DMS153 treated with DMSO at 0.1 percent for 48 hours (cell line): ENCODE measurements around the gene CNTN1.
"Not testable (repeated sequence)": the region's sequence is repeated elsewhere in the genome, so short reads cannot be mapped to it uniquely, and the experiment has no call there.

Experiments
- DNase-seq: peaks from one replicate; lab custom pipeline; 2025; ENCODE audit not compliant: unreplicated experiment; lab: John Stamatoyannopoulos, UW

CNTN1 gene

GRCh38 chr12:41023836-41024235 is 331.6 kb downstream of the CNTN1 start:
- no peak for DNase-seq

- no peak for DNase-seq
Measured at GRCh38 chr12:41026151-41026550, 333.9 kb downstream of the CNTN1 start.

- DNase-seq = no peak
Measured at GRCh38 chr12:41032386-41032785, 340.1 kb downstream of the CNTN1 start.

DNA sequence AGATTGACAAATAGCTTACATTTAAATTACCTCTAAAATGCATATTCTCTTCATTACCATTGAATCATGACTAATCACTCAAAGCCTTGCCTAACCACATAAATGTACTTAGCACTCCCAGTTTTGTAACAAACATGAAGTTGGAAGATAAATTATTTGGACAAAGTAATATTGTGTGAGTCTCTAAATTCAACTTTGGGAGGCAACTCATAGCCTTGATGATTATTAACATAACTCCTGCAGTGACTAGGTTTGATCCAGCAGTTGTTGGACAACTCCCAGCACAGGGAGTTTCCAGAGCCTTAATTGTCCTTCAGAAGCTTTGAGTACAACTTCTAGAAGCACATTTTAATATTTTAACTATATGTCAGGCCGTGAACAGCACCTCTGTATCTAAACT is 342.4 kb downstream of the CNTN1 start:
- DNase-seq = no peak

DNA sequence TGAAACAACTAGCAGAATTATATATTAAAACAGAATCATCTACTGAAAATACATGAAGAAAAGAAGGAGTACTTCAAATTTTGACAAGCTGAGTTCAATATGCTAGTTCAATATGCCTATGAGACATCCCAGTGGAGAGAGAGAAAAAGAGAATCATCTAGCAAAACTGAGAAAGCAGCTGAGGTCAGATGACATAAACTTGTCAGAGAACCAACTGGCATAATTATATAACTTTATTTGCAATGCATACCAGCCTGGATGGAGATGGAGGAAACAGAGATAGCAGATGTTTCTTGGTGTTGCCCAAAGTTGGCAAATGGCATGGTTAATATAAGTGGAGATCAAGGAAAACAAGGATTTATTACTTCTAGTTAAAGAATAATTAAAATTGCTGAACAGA is 347.2 kb downstream of the CNTN1 start:
- DNase-seq = no peak

GRCh38 chr12:41045509-41045908 is 353.3 kb downstream of the CNTN1 start:
- DNase-seq = no peak

- DNase-seq = no peak
Measured at GRCh38 chr12:41049033-41049432, 356.8 kb downstream of the CNTN1 start.

- DNase-seq = no peak
Measured at GRCh38 chr12:41051954-41052353, 359.7 kb downstream of the CNTN1 start.

GRCh38 chr12:41052441-41052840 is 360.2 kb downstream of the CNTN1 start:
- no peak for DNase-seq

- no peak for DNase-seq
Measured at GRCh38 chr12:41053046-41053445, 360.8 kb downstream of the CNTN1 start.

DNA sequence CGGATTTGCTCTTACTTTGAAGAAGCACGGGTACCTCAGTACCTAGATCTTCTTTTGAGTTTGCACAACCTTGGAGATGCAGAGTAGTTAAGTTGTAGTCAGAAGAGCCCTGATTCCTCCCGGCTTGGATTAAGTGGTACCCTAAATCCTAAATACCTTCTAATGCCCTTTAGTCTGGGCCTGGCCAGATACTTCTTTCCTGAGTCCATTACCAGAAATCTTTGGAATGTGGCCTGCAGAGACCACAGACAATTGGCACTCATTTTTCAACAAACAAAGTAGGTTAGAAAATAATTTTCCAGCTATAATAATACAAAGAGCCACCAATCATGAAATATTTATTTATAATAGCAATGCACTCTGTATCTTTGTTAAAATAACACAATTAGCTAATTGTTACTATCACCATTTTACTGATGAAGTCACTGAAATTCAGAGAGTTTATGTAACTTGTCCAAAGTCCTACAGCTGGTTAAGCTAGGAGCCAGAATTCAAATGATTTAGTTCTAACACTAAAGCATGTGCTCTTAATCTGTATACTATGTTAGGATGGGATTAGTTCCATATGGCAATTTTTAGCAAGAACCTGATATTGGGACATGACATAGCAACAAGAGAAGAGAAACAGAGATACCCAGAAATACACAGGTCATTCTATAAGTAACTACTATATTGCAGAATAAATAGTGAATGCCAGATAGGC is 363.8 kb downstream of the CNTN1 start:
- DNase-seq = no peak

GRCh38 chr12:41058266-41058665 is 366.0 kb downstream of the CNTN1 start:
- no peak for DNase-seq

- DNase-seq = peak; percentile 30
Measured at GRCh38 chr12:41061192-41061591, 369.0 kb downstream of the CNTN1 start.

GRCh38 chr12:41064411-41064810 is 372.2 kb downstream of the CNTN1 start:
- DNase-seq = no peak

DNA sequence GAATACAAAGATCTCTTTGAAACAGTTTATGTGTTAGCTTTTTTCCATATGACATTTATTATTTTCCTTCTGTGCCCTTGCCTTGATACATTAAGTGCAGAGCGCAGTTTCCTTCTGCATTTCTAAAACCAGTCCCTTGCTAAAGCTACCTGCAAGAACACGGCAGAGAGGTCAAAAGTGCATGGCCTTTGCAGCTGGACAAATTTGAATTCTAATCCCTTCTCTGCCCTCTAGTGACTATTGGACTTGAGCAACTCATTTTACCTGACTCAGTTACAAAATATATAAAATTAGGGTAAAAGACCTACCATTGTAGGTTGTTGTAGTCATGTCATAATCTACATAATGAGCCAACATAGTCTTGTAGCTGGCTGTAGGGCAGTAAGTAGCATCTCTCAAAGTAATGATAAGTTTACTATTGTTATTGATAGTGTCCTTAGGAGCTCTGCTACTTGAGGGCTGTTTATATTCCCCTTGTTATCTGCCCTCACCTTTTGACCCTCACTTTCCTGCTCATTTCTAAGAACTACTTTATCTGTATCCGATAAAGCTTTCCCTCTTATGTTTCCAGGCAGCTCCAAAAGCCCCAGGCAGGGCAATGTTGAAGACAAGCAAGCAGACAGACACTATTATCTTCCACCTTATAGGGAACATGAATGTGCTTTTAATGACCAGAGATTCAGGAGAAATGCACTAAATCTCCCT is 375.9 kb downstream of the CNTN1 start:
- no peak for DNase-seq

GRCh38 chr12:41073633-41074472 is 381.6 kb downstream of the CNTN1 start:
- no peak for DNase-seq

DNA sequence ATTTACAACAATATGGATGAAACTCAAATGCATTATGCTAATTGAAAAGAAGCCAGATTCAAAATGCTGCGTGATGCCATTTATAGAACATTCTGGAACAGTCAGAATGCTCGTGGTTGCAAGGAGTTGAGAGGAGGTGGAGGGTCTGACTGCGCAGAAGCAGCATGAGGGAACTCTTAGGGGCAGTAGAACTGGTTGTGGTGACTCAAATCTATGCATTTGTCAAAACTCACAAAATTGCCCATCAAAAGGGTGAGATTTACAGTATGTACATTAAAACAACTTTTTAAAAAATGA is 382.2 kb downstream of the CNTN1 start:
- DNase-seq = no peak

- DNase-seq = no peak
Measured at GRCh38 chr12:41076114-41076513, 383.9 kb downstream of the CNTN1 start.

DNA sequence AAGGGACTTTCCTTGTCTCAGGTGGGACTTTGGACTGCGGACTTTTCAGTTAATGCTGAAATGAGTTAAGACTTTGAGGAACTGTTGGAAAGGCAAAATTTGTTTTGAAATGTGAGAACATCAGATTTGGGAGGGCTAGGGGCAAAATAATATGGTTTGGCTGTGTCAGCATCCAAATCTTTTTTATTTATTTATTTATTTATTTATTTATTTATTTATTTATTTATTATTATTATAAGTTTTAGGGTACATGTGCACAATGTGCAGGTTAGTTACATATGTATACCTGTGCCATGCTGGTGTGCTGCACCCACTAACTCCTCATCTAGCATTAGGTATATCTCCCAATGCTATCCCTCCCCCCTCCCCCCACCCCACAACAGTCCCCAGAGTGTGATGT is 389.0 kb downstream of the CNTN1 start:
- DNase-seq = not testable (repeated sequence)

DNA sequence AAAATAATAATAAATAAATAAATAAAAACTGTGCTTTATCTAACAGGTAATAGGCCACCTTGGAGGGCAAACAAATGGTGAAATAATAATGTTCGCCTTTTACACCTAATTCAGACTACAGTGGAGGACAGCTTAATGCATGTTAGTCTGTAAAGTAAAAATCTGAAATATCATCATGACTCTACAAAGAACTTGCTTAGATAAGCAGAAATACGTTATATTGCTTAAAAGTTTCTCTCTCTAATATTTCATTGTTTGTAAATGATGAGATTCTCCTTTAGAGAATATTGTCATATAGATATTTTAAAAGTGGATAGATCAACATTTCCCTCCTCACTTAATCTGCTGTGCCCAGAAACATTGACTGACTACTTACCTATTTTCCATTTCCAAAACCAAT is 397.2 kb downstream of the CNTN1 start:
- DNase-seq = no peak

- DNase-seq = no peak
Measured at GRCh38 chr12:41092115-41092514, 399.9 kb downstream of the CNTN1 start.

DNA sequence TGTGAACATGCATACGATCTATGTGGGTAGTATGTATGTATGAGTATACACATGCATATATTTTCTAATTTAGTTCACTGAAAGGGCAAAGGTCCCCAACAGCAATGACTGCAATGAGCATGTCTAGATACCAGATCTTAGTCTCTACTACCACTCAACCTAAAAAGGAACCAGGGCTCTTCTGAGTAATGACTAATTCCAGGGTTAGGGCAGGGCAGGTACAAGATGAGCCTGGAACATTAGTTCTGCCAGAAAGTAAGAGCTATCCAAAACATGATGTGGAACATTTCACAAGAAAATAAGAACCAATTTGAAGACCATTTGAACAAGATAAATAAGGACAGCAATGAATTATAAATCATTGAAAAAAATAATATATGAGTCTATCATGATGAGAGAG is 404.6 kb downstream of the CNTN1 start:
- no peak for DNase-seq
